Neuronal stem cell (in vitro differentiated cells): ENCODE results near the gene RARG.

Experiments
- DNase-seq: peaks from one replicate; pipeline ENCODE4 v3.0.0-alpha.2; 2013; ENCODE audit warnings: low spot score
- H2AFZ ChIP-seq: one replicate; pipeline ENCODE4 v1.6.1; 2013; ENCODE audit warnings: mild to moderate bottlenecking, low read length, inconsistent platforms
- H2AK5ac ChIP-seq: 2 replicates; pipeline ENCODE4 v1.6.1; 2013; ENCODE audit warnings: low read depth, mild to moderate bottlenecking, inconsistent platforms, low read length, moderate library complexity, mixed read lengths
- H2BK120ac ChIP-seq: 2 replicates; pipeline ENCODE4 v1.6.1; 2013; ENCODE audit warnings: low read depth, mild to moderate bottlenecking, inconsistent platforms, low read length, moderate library complexity, mixed read lengths
- H2BK12ac ChIP-seq: one replicate; pipeline ENCODE4 v1.6.1; 2013; ENCODE audit warnings: low read length, inconsistent platforms
- H2BK15ac ChIP-seq: 2 replicates; pipeline ENCODE4 v1.6.1; 2013; ENCODE audit warnings: mild to moderate bottlenecking, low read length, inconsistent platforms, mixed read lengths
- H2BK5ac ChIP-seq: one replicate; pipeline ENCODE4 v1.6.1; 2013; ENCODE audit warnings: inconsistent platforms, mild to moderate bottlenecking, low read length, moderate library complexity
- H3K14ac ChIP-seq: one replicate; pipeline ENCODE4 v1.6.1; 2013; ENCODE audit warnings: low read length, inconsistent platforms
- H3K18ac ChIP-seq: 2 replicates; pipeline ENCODE4 v1.6.1; 2013; ENCODE audit warnings: low read length, inconsistent platforms
- H3K23ac ChIP-seq: 2 replicates; pipeline ENCODE4 v1.6.1; 2013; ENCODE audit warnings: low read depth, mild to moderate bottlenecking, mixed read lengths, low read length, inconsistent platforms; ENCODE audit not compliant: poor library complexity
- H3K27ac ChIP-seq: replicated peaks from 3 replicates; pipeline ENCODE4 v1.5.1; 2013; ENCODE audit warnings: low read length, inconsistent platforms
- H3K27me3 ChIP-seq, 3 experiments: 2 replicates each; pipeline ENCODE4 v1.6.1; 2013; ENCODE audit warnings: low read length in 3 of 3, mild to moderate bottlenecking in 2 of 3, inconsistent platforms in 1 of 3, low read depth in 1 of 3, mixed read lengths in 1 of 3, moderate library complexity in 1 of 3; ENCODE audit not compliant: control insufficient read depth in 3 of 3, insufficient read depth in 3 of 3
- H3K36me3 ChIP-seq, 2 donors: replicated peaks in 1 of 2; 2 replicates each; pipeline ENCODE4 v1.6.1; 2013; ENCODE audit warnings: low read length in 2 of 2; ENCODE audit not compliant: control insufficient read depth in 2 of 2, insufficient read depth in 2 of 2
- H3K4ac ChIP-seq: 2 replicates; pipeline ENCODE4 v1.6.1; 2013; ENCODE audit warnings: inconsistent platforms, mild to moderate bottlenecking, low read length, moderate library complexity
- H3K4me1 ChIP-seq, 2 donors: 1 replicate in 1 of 2; 2 replicates in 1 of 2; pipeline ENCODE4 v1.6.1; 2013; ENCODE audit warnings: low read length in 2 of 2, low read depth in 1 of 2; ENCODE audit not compliant: control insufficient read depth in 2 of 2, insufficient read depth in 1 of 2
- H3K4me2 ChIP-seq: one replicate; pipeline ENCODE4 v1.6.1; 2013; ENCODE audit warnings: mild to moderate bottlenecking, low read length, inconsistent platforms; ENCODE audit not compliant: insufficient read depth, poor library complexity, severe bottlenecking
- H3K4me3 ChIP-seq, 2 donors: 2 replicates each; pipeline ENCODE4 v1.5.1; 2013; ENCODE audit warnings: low read length in 2 of 2, mild to moderate bottlenecking in 2 of 2, inconsistent platforms in 1 of 2, moderate library complexity in 1 of 2
- H3K79me1 ChIP-seq: one replicate; pipeline ENCODE4 v1.6.1; 2013; ENCODE audit warnings: low read depth, mild to moderate bottlenecking, inconsistent platforms, low read length, moderate library complexity
- H3K9ac ChIP-seq: one replicate; pipeline ENCODE4 v1.6.1; 2013; ENCODE audit warnings: mild to moderate bottlenecking, low read depth, low read length, inconsistent platforms; ENCODE audit not compliant: poor library complexity
- H3K9me3 ChIP-seq, 2 donors: replicated peaks in 1 of 2; 2 replicates each; pipeline versions ENCODE3 to v1.6.1; 2013; ENCODE audit warnings: low read length in 2 of 2, mild to moderate bottlenecking in 2 of 2, inconsistent platforms in 1 of 2, low read depth in 1 of 2, mixed read lengths in 1 of 2, moderate library complexity in 1 of 2; ENCODE audit not compliant: control insufficient read depth in 2 of 2, insufficient read depth in 1 of 2
- H4K8ac ChIP-seq: one replicate; pipeline ENCODE4 v1.6.1; 2013; ENCODE audit warnings: low read depth, mild to moderate bottlenecking, inconsistent platforms, low read length, moderate library complexity
- H4K91ac ChIP-seq: one replicate; pipeline ENCODE4 v1.6.1; 2013; ENCODE audit warnings: low read length, low read depth, mild to moderate bottlenecking, inconsistent platforms; ENCODE audit not compliant: poor library complexity
- WGBS, 2 donors: extraction: QIAGEN DNeasy Blood & Tissue Kit; methylation state at CpG; one replicate each; pipeline ENCODE4 v1.1.7; 2013; ENCODE audit warnings: missing lambda C conversion rate in 2 of 2, mixed read lengths in 1 of 2; ENCODE audit not compliant: insufficient read length in 2 of 2, insufficient replicate concordance in 1 of 2; ENCODE audit errors: extremely low coverage in 2 of 2; 5-methylcytosine and 5-hydroxymethylcytosine counted together

The RARG gene

GRCh38 chr12:53180931-53181645 is 50.9 kb downstream of the RARG start:
- no peak overlapping the region for H4K8ac ChIP-seq
- peaks cover 4% of the 10 kb centered on the region for H3K79me1 ChIP-seq
- peak overlapping the region; percentile 72 for H2BK120ac ChIP-seq
- peak overlapping the region; percentile 99 for H3K9ac ChIP-seq
- H3K4me2 ChIP-seq = peak overlapping the region; percentile 70
- peak overlapping the region; percentile 90 for H2BK15ac ChIP-seq
- no peaks in the 10 kb centered on the region for H3K27me3 ChIP-seq
- H3K9me3 ChIP-seq = peaks cover 2 to 5% of the 10 kb centered on the region in 2 donors
- peak overlapping the region; percentile 86 for H2AK5ac ChIP-seq
- peak overlapping the region; percentile 98 for H3K23ac ChIP-seq
- peak overlapping the region; percentile 100 for H3K14ac ChIP-seq
- peaks cover 13 to 20% of the 10 kb centered on the region in 2 donors for H3K4me1 ChIP-seq
- WGBS, 2 donors = no CpG with 5 or more reads among the region's 57 CpGs
- H3K4ac ChIP-seq = peak overlapping the region; percentile 93
- peak overlapping the region; percentile 72 to 96 for H3K4me3 ChIP-seq
- peak; percentile 81 for DNase-seq
- peak overlapping the region; percentile 93 for H2BK5ac ChIP-seq
- peaks cover 23 to 45% of the 10 kb centered on the region in 2 donors for H3K36me3 ChIP-seq
- H3K27ac ChIP-seq = peak overlapping the region; percentile 100
- peak overlapping the region; percentile 95 for H2AFZ ChIP-seq
- H3K18ac ChIP-seq = peak overlapping the region; percentile 100
- no peak overlapping the region for H2BK12ac ChIP-seq
- H4K91ac ChIP-seq = peak overlapping the region; percentile 34

- Histone ChIP-seq H3K27me3 (no peaks in the 10 kb centered on the region), H3K18ac (peak within 1 kb of the TSS; percentile 100), H3K4me3 (peak within 1 kb of the TSS; percentile 72 to 96), H4K91ac (peak within 1 kb of the TSS; percentile 69), H3K4me2 (peak within 1 kb of the TSS; percentile 91), H2AFZ (peak within 1 kb of the TSS; percentile 95), H2BK12ac (no peak within 1 kb of the TSS), H3K79me1 (peaks cover 4% of the 10 kb centered on the region), H3K4me1 (peaks cover 13 to 21% of the 10 kb centered on the region in 2 donors), H4K8ac (peak within 1 kb of the TSS; percentile 100), H2BK120ac (peak within 1 kb of the TSS; percentile 72), H2BK5ac (peak within 1 kb of the TSS; percentile 93), H3K14ac (peak within 1 kb of the TSS; percentile 100), H2BK15ac (peak within 1 kb of the TSS; percentile 90), H3K27ac (peak within 1 kb of the TSS; percentile 100), H2AK5ac (peak within 1 kb of the TSS; percentile 86), H3K4ac (peak within 1 kb of the TSS; percentile 94), H3K9me3 (peaks cover 2 to 5% of the 10 kb centered on the region in 2 donors), H3K23ac (peak within 1 kb of the TSS; percentile 98), H3K9ac (peak within 1 kb of the TSS; percentile 99), H3K36me3 (peaks cover 19 to 37% of the 10 kb centered on the region in 2 donors)
- peak; percentile 97 for DNase-seq
- no CpG with 5 or more reads among the region's 70 CpGs for WGBS, 2 donors
Measured at GRCh38 chr12:53180220-53180930, 51.6 kb downstream of the RARG start, which contains the start of the genes CSAD and ZNF740. TSS of gene CSAD (minus strand) at chr12:53180925. CDS start at chr12:53173470, 7,455 bp downstream. TSS of gene ZNF740 (plus strand) at chr12:53180722. CDS start at chr12:53181984, 1,262 bp downstream.

GRCh38 chr12:53179687-53180219 is 52.3 kb downstream of the RARG start:
- Histone ChIP-seq H4K8ac (peak overlapping the region; percentile 100), H3K23ac (peak overlapping the region; percentile 57), H3K4me2 (peak overlapping the region; percentile 91), H3K9ac (peak overlapping the region; percentile 88), H3K27me3 (no peaks in the 10 kb centered on the region), H2AFZ (peak overlapping the region; percentile 95), H3K14ac (peak overlapping the region; percentile 32), H3K9me3 (peaks cover 2 to 5% of the 10 kb centered on the region in 2 donors), H4K91ac (peak overlapping the region; percentile 69), H2BK5ac (peak overlapping the region; percentile 93), H3K4ac (peak overlapping the region; percentile 71), H3K27ac (peak overlapping the region; percentile 95), H3K4me3 (peak overlapping the region; percentile 72 to 79), H3K18ac (peak overlapping the region; percentile 94), H3K79me1 (peaks cover 4% of the 10 kb centered on the region), H2BK15ac (no peak overlapping the region), H2BK120ac (peak overlapping the region; percentile 69), H3K4me1 (peaks cover 17 to 27% of the 10 kb centered on the region in 2 donors), H2BK12ac (no peak overlapping the region), H3K36me3 (peaks cover 14 to 31% of the 10 kb centered on the region in 2 donors), H2AK5ac (peak overlapping the region; percentile 64)
- WGBS, 2 donors = no CpG with 5 or more reads among the region's 12 CpGs
- peak; percentile 15 for DNase-seq
